HG02840 (cell line): ENCODE measurements around the gene TMEM192.
"Not testable (repeated sequence)": the region's sequence is repeated elsewhere in the genome, so short reads cannot be mapped to it uniquely, and the experiment has no call there.

Experiments
- ATAC-seq: cut with Tn5 transposase; IDR thresholded peaks from one replicate; pipeline ENCODE4 v1.9.1; 2021; ENCODE audit warnings: mild to moderate bottlenecking, moderate library complexity, moderate number of reproducible peaks; ENCODE audit not compliant: unreplicated experiment, low FRiP score

Gene TMEM192

DNA sequence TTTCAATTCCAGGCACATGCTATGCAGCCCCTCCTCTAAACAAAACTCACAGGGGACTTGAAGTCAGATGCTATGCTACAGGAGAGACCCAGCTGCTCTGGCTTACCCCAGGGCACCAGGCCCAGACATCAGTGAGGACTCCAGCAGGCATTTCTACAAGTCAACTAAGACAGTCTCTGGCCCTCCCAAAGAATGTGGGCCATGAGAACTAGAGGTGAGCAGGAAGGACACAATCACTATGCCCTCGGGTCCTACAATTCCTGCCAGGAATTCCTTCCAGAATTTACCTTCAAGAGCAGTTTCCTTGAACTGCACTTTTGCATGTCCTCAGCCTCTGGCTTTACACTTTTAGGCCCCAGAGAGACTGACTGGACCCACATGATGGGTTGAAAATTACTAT lies 17.4 kb downstream of the TMEM192 start:
- ATAC-seq: no peak

DNA sequence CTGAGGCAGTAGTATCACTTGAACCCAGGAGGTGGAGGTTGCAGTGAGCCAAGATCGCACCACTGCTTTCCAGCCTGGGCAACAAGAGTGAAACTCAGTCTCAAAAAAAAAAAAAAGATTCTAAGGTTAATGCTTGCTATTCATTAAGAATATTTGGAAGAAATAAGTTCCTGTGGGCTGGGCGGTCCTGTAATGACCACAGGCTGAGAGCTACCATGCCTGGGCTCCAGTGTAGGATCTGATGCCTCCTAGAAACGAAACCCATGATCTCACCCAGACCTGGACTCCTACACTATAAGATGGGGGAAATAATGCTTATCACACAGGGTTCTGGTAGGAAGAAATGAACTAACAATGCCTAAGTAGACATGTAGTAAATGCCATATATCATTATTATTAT lies 17.8 kb downstream of the TMEM192 start:
- ATAC-seq: no peak

DNA sequence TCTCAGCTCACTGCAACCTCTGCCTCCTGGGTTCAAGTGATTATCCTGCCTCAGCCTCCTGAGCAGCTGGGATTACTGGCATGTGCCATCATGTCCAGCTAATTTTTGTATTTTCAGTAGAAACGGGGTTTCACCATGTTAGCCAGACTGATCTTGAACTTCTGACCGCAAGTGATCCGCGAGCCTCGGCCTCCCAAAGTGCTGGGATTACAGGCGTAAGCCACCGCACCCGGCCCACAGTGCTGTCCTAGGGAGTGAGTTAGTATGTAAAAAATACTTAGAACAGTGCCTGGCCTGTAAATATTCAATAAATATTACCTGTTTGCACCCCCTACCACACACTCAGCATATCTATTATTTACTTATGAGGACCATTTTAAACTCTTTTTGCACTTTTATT lies 20.5 kb downstream of the TMEM192 start:
- ATAC-seq: not testable (repeated sequence)

DNA sequence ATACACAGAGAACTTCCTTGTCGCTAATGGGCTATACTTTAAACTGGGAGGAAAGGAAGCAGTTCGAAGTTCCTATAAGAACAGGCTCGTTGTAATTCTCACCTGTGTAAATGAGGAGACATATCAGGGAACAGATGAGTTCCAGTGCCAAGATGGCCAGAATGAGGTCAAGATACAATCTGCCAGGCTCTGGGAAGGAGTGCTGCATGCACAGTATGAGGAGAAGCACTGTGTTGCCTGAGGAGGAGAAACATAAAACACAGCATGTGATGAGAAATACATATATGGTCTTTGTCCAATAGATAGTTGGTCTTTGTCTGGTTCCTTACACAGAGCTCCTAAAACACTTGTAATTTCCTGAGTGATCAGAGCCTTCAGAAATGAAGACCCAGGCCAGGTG lies 24.3 kb downstream of the TMEM192 start:
- ATAC-seq: no peak

DNA sequence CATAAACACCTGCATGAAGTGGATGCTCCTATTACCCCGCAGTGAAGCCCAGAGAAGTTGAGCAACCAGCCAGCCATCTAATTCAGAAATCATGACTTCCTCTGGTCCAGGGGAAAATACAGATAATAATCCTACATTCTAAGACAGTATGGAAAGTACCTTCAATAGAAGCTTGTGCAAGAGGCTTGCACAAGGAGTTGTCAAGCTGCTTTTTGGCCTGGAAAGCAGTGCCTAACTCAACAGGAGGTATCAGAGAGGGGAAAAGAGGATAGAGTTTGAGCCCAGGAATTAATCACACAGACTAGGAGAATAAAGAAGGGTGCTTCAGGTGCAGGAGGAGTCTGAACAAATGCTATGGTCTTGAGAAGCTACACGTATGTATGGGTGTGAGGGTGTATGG lies 26.7 kb downstream of the TMEM192 start:
- no peak for ATAC-seq

DNA sequence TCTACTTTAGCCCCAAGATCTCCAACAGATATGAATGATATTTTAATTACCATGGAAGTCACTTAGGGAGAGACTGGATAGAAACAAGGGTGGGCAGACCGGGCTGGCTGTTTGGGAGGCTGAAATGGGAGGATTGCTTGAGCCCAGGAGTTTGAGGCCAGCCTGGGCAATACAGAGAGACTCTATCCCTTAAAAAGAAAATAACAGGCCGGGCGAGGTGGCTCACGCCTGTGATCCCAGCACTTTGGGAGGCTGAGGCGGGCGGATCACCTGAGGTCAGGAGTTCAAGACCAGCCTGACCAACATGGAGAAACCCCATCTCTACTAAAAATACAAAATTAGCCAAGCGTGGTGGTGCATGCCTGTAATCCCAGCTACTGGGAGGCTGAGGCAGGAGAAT lies 27.9 kb downstream of the TMEM192 start:
- not testable (repeated sequence) for ATAC-seq

DNA sequence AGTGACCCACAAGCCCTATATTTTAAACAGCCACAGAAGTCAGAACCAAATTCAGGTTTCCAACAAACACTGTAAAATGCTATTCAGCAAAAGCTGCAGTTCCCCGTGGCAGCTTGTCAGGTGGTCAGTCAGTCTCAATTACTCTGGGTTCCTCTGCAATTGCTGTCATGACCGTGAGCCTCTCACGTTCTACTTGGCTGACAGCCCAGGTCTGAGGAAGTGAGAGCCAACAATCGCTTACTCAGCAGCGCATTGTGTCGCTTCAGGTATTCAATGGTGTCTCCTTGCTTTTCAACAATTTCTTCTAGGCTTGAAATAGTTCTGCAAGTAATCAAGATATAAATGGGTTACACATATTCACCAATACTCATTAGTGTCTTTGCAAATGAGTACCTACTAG lies 33.2 kb downstream of the TMEM192 start:
- no peak for ATAC-seq

DNA sequence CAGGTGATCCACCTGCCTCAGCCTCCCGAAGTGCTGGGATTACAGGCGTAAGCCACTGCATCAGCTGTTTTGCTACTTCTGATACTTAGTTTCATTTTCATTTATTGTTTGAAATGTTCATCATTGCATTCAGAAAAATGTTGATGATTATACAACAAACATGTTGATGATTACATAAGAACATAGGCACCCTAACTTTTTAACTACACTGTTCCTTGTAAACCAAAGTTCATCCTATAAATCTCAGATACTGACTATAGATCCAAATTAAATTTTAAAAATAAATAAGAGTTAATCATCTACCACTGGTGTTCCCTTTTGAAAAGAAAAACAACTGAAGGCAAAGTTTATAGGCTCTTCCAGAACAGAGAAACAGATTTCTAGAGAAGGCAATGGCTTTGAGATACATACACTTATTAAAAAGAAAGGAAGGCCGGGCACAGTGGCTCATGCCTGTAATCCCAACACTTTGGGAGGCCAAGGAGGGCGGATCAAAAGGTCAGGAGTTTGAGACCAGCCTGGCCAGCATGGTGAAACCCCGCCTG lies 35.6 kb downstream of the TMEM192 start:
- no peak for ATAC-seq

DNA sequence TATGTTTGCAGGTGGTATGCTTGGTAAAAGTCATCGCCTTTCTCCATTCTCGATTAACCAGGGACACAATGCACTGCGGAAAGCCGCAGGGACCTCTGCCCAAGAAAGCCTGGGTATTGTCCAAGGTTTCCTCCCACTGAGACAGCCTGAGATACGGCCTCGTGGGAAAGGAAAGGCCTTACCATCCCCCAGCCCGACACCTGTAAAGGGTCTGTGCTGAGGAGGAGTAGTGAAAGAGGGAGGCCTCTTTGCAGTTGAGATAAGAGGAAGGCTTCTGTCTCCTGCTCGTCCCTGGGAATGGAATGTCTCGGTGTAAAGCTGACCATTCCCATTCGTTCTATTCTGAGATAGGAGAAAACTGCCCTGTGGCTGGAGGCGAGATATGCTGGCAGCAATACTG lies 39.3 kb downstream of the TMEM192 start:
- not testable (repeated sequence) for ATAC-seq

DNA sequence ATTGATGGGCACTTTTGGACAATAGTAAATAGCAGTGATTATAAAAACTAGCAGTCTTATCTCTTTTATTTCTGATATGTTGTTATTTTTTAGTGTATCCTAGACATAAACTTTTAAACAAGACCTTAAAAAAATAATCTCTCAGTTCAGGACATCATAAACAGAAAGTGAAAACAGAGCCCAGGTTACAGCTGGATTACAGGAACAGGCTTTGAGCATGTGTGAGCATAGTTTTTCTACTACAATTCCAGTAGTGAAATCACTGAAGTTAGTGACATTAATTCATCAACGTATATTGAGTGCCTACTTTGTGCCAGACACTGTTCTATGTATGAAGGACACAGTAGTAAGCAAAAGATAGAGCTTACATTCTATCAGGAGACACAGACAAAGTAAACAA lies 42.1 kb downstream of the TMEM192 start:
- ATAC-seq: no peak

DNA sequence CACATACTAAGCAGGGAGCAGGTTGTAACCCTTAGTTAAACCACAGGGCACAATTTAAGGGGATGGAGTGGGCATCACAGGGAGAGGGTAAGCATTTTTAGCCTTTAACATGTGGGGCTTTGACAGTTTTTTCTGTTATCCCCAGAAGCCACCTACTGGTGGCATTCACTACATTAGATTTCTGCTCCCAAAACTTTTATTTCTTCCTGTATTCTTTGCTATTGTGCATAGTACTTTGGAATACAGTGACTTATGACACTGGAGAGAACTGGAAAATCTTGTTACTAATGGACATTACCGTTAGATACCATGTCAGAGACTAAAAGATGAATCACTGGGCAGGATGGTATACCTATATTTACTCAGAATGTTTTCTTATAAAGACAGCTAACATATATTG lies 51.7 kb downstream of the TMEM192 start:
- ATAC-seq: no peak

DNA sequence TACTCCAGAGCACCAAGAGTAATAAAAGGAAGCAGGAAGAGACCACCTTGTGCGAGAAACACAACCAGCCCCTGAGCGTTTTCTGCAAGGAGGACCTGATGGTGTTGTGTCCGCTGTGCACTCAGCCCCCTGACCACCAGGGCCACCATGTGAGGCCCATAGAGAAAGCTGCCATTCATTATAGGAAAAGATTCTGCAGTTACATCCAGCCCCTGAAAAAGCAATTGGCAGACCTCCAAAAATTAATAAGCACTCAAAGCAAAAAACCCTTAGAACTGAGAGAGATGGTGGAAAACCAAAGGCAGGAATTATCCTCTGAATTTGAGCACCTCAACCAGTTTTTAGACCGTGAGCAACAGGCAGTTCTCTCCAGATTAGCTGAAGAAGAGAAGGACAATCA lies 53.3 kb downstream of the TMEM192 start:
- no peak for ATAC-seq

DNA sequence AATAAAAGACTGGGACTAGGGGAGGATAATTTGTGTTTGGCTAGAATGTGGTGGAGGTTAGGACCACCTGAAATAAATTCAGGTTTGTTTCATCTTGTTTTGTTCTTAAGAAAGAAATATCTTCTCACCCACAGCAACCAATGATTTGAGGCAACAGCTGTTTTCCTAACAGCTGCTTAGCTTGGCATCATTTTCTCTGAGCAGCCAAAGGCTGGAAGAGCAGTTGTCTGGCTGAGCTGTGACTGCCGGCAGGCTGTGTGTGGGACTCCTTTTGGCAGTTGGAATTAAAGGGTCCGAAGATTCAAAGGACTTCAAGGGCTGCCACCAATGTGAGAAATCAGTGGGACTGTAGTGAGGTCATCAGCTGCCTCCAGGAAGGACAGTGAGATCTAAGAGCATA lies 54.0 kb downstream of the TMEM192 start:
- no peak for ATAC-seq

DNA sequence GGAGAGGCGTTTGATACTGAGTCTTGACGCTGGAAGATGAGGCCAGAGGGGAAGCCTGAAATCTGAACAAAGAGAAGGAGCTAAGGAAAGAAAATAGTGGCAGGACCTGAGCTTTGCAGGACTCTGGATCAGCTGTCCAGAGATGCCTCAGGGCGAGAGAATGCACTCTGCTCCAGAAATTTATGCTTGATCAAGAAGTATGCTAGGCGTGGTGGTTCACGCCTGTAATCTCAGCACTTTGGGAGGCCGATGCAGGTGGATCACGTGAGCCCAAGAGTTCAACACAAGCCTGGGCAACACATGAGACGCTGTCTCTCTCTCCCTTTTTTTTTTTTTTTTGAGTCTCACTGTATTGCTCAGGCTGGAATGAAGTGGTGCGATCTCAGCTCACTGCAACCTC lies 57.1 kb downstream of the TMEM192 start:
- no peak for ATAC-seq

DNA sequence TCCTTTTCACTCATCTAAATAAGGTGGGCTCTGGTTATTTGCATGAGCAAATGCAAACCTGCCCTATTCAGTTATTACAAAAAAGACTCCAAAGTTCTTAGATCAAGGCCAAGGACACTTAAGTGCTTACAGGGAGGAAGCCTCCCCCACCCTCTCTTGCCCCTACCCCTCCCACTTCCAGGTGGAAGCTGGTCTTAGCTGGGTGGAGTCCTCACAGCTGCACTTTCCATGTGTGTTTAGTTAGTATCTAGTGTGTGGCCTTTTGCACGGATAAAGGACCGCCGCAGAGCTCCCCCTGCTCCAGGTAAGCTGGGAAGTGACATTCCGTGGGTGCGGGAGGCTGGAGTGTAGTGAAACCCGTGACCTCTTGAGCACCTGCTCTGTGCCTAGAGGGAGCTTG lies 59.0 kb downstream of the TMEM192 start, which contains the start of gene TRIM75:
TRIM75 (plus strand) TSS at position 222 of the 400 bp plus-strand sequence. CDS start 5,282 bp downstream, outside the sequence.
- no peak for ATAC-seq

DNA sequence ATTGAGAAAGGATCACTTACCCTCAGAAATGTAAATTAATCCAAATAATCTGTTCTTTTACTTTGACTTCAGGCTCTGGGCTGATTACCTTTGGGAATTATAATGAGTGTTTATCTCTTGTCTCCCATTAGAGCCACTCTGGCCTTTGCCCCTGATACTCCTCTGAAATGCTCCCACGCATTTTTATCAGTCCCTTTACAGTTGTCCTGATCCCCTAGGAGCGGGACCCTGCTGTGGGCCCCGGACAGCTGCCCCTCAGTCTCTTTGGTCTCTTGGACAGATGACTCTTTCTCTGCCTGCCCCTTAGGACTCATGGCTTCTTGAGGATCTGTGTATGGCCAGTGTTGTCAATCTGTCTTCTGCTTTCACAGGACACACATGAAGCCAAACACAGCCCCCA lies 60.0 kb downstream of the TMEM192 start:
- no peak for ATAC-seq

DNA sequence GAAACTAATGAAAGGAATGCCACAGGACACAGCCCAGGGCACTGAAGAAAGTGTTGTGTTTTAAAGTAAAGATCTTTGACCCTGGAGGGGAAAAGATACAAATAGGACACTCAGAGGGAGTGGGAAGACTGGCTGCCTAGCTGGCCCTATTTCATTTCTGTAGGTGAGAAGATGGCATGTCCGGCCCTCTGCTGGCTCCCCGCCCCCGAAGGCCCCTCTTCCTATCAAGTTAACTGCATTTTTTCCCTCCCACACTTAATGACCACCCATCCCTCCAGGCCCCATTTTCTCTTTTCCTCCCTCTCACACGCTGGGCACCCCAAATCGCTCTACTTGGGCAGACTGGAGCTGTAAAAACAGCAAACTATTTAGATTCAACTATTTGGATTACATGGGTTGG lies 64.5 kb downstream of the TMEM192 start:
- no peak for ATAC-seq

DNA sequence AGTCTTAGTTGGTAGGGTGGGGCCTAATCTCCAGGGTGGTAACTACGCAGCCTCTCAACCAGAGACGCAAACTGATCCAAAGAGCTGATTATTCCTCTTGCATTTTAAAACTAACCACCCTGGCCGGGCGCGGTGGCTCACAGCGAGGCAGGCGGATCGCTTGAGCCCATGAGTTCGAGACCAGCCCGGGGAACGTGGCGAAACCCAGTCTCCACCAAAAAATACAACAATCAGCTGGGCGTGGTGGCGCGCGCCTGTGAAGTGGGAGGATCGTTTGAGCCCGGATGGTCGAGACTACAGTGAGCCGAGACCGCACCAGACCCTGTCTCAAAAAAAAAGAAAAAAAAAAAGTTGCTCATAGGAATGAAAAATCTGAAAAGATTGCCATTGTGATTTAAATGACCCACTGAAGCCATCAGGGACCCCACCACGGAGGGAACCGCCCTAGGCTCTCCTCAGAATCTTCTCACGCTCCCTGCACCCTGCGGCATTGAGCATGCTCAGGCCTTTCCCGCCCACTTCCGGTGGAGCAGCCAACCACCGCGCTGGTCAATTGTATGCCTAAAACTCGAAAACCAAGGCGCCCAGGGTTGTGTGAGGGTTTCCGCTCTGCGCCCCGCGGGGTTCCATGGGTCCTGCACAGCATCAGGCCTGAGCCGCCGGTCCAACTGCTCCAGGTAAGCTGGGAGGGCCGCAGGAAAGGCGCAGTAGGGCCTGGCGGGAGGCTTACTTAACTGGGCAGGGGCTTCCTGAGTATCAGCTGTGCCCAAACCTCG lies 81.0 kb downstream of the TMEM192 start, which contains the start of gene TRIM60:
TRIM60 (plus strand) TSS at position 564 of the 776 bp plus-strand sequence. CDS start 8,074 bp downstream, outside the sequence.
- ATAC-seq: no peak

DNA sequence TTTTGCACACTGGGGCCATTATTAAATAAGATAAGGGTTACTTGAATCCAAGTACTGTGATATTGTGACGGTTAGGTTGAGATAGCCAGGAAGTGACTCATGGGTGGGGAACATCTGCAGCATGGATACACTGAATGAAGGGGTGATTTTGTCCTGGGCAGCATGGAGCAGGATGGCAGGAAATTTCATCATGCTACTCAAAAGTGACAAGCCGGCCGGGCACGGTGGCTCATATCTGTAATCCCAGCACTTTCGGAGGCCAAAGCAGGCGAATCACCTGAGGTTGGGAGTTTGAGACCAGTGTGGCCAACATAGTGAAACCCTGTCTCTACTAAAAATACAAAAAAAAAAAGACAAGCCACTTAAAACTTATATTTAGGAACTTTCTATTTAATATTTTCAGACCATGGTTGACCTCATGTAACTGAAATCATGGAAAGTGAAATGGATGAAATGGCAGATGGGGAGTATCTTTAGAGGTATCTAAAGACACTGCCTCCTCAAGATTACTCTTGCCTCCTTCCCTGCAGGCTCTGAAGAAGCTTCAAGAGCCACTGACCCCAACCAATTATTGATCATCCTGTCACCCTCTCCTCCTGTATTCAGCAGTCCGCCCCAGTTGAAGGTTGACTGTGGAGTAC lies 84.8 kb downstream of the TMEM192 start:
- ATAC-seq: no peak

DNA sequence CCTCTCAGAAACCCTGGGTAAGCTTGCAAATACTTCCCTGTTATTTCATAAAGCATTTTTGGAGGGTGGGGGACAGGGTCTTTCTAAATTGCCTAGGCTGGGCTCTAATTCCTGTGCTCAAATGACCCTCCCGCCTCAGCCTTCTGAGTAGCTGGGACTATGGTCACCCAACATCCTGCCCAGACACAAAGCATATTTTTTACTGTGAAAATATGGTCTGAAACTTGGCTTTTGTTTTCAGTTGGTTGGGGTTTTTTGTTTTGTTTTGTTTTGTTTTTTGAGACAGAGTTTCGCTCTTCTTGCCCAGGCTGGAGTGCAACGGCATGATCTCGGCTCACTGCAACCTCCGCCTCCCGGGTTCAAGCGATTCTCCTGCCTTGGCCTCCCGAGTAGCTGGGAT lies 86.9 kb downstream of the TMEM192 start:
- ATAC-seq: not testable (repeated sequence)
